Measurements from ENCODE around the gene ARHGAP22. TPM values are rescaled to one million over a fixed set of nuclear protein-coding genes. Genes with fewer than 3 reads are reported as not detected.
A peak's percentile ranks its signal among the peaks of the same experiment; 100 is the strongest.

Gene ARHGAP22
- total and polyA plus RNA-seq, 11 donors, result 1.1 to 9.5 (median 2.8) TPM

DNA sequence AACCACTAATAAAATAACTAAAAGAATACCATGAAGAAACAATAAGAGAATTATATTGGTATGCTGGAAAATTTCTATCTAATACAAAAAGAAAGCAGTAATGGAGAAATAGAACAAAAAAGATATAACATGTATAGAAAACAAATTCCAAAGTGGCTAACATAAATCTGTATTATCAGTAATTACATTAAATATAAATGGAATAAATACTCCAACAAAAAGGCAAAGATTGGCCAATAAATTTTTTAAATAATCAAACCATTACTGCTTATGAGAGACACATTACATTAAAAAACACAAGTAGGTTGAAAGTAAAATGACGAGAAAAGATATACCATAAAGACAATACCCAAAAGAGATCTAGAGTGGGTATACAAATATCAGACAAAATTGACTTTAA is 90.0 kb downstream of the ARHGAP22 start:
- Histone ChIP-seq H3K27ac (no peak overlapping the region), H3K4me1 (peaks cover 0 to 50% (median 0%) of the 10 kb centered on the region in 12 donors), H3K4me3 (no peak overlapping the region), H3K36me3 (no peaks in the 10 kb centered on the region), H3K9me3 (peaks cover 0 to 36% (median 19%) of the 10 kb centered on the region in 12 donors), H3K27me3 (no peaks in the 10 kb centered on the region)
- DNase-seq (no peak), ATAC-seq (no peak)
- intact Hi-C loops (cut with DNase I), result loop anchor here in 1 of 10 donors (5.0 kb wide), 1 partner anchor 153 kb away; no protein-coding TSS in a partner anchor
- WGBS, 4 donors, result 84 to 93% (median 89%) methylated on average over 1 of the region's 1 CpG
- TF ChIP-seq POLR2A (IDR thresholded peaks at IDR 0.05), result no peak
- TF ChIP-seq, protein P1, sequence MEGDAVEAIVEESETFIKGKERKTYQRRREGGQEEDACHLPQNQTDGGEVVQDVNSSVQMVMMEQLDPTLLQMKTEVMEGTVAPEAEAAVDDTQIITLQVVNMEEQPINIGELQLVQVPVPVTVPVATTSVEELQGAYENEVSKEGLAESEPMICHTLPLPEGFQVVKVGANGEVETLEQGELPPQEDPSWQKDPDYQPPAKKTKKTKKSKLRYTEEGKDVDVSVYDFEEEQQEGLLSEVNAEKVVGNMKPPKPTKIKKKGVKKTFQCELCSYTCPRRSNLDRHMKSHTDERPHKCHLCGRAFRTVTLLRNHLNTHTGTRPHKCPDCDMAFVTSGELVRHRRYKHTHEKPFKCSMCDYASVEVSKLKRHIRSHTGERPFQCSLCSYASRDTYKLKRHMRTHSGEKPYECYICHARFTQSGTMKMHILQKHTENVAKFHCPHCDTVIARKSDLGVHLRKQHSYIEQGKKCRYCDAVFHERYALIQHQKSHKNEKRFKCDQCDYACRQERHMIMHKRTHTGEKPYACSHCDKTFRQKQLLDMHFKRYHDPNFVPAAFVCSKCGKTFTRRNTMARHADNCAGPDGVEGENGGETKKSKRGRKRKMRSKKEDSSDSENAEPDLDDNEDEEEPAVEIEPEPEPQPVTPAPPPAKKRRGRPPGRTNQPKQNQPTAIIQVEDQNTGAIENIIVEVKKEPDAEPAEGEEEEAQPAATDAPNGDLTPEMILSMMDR (IDR thresholded peaks at IDR 0.05), result peak in 1 of 12 donors; percentile 13

DNA sequence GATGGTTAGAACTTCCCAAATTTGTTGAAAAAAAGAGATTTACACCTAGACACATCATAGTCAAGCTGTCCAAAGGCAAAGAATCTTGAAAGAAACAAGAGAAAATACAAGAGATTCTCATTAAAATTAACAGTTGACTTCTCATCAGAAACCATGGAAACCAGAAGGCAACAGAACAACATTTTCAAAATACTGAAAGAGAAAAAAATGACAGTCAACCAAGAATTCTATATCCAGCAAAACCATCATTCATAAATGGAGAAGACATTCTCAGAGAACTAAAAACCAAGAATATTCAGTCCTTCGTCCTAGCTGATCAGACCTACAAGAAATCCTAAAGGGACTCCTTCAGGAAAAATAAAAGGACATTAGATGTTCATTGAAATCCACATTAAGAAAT is 90.6 kb downstream of the ARHGAP22 start:
- no peak overlapping the region for H3K27ac ChIP-seq
- H3K4me1 ChIP-seq, result peaks cover 0 to 53% (median 6%) of the 10 kb centered on the region in 12 donors
- no peaks in the 10 kb centered on the region for H3K36me3 ChIP-seq
- TF ChIP-seq POLR2A (IDR thresholded peaks at IDR 0.05), result no peak
- TF ChIP-seq, protein P1 (IDR thresholded peaks at IDR 0.05), result no peak
- H3K4me3 ChIP-seq, result no peak overlapping the region
- ATAC-seq (no peak), DNase-seq (no peak)
- H3K9me3 ChIP-seq, result peaks cover 0 to 36% (median 19%) of the 10 kb centered on the region in 12 donors
- intact Hi-C loops (cut with DNase I), result loop anchor here in 1 of 10 donors (5.0 kb wide), 1 partner anchor 152 kb away; no protein-coding TSS in a partner anchor
- no peaks in the 10 kb centered on the region for H3K27me3 ChIP-seq
- 88 to 96% (median 94%) methylated on average over 1 of the region's 1 CpG for WGBS, 4 donors

DNA sequence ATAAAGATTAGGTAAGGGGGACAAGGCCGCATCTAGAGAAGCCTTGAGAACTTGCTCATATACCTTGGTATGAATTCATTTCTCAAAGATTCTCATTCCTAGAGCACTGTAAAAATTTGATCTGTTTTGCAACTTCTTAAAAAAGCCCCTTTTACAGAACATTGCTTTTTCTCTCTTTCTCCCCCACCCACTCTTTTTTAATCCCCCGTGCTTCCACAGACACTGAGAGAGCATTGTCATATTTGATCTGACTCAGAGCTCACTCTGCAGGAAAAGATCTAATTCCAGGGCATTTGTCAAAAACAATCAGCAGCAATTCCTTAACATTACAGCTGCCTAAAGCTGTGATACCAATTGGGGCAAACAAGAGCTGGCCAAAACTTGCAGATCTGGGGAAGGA is 92.0 kb downstream of the ARHGAP22 start:
- TF ChIP-seq, protein P1 (IDR thresholded peaks at IDR 0.05), result no peak
- TF ChIP-seq POLR2A (IDR thresholded peaks at IDR 0.05), result no peak
- intact Hi-C loops (cut with DNase I), result loop anchor here in 1 of 10 donors (5.0 kb wide), 1 partner anchor 151 kb away; no protein-coding TSS in a partner anchor
- H3K4me3 ChIP-seq, result no peak overlapping the region
- no peaks in the 10 kb centered on the region for H3K27me3 ChIP-seq
- 86 to 90% (median 87%) methylated on average over 2 of the region's 2 CpGs for WGBS, 4 donors
- ATAC-seq, result no peak
- H3K9me3 ChIP-seq, result peaks cover 0 to 36% (median 19%) of the 10 kb centered on the region in 12 donors
- no peaks in the 10 kb centered on the region for H3K36me3 ChIP-seq
- no peak overlapping the region for H3K27ac ChIP-seq
- H3K4me1 ChIP-seq, result peaks cover 0 to 51% (median 19%) of the 10 kb centered on the region in 12 donors
- DNase-seq, result no peak

DNA sequence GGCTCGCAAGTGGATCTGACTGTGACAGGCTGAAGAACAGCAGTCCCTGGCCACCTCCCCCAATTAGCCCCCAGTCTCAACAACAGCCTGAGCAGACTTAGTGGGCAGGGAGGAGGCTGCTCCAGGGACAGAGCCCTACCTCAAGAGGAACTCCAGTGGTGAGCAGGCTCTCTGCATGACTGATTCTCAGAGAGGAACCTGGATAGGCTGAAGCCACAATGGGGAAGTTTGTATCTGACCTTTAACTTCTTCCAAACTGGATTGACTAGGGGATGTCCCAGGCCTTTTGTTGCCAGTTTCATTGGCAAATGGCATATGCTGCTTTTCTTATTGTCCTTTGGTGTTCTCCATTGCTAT is 93.0 kb downstream of the ARHGAP22 start:
- TF ChIP-seq, protein P1 (IDR thresholded peaks at IDR 0.05), result no peak
- no peak for TF ChIP-seq POLR2A (IDR thresholded peaks at IDR 0.05)
- Histone ChIP-seq H3K27me3 (no peaks in the 10 kb centered on the region), H3K36me3 (no peaks in the 10 kb centered on the region), H3K4me1 (peaks cover 0 to 42% (median 19%) of the 10 kb centered on the region in 12 donors), H3K27ac (no peak overlapping the region), H3K4me3 (no peak overlapping the region), H3K9me3 (peaks cover 0 to 32% (median 19%) of the 10 kb centered on the region in 12 donors)
- peak in 2 of 4 donors; percentile 42 to 55 for ATAC-seq
- no peak for DNase-seq
- WGBS, 4 donors, result 86 to 100% (median 96%) methylated on average over 1 of the region's 1 CpG
- intact Hi-C loops (cut with DNase I), result loop anchor here in 1 of 10 donors (5.0 kb wide), 1 partner anchor 150 kb away; no protein-coding TSS in a partner anchor

All from heart left ventricle (tissue), 16 donors.